Upper lobe of left lung (tissue), 4 donors: Measurements from ENCODE around the gene FAM53B.

Source experiments
- CTCF ChIP-seq, 6 experiments: fragments of 450-650 bp in 4 of 6; fragments of 200-600 bp in 2 of 6; sonication (generic) in 2 of 6; IDR thresholded peaks; one replicate each; pipeline ENCODE4 v1.5.1; 2016 to 2019; ENCODE audit warnings: antibody characterized with exemption in 6 of 6
- EP300 ChIP-seq, 4 donors: sonication (generic); formaldehyde crosslinking; IDR thresholded peaks; one replicate each; pipeline ENCODE4 v1.5.1; 2017; ENCODE audit warnings: antibody characterized with exemption in 4 of 4, control low read depth in 2 of 4

DNA sequence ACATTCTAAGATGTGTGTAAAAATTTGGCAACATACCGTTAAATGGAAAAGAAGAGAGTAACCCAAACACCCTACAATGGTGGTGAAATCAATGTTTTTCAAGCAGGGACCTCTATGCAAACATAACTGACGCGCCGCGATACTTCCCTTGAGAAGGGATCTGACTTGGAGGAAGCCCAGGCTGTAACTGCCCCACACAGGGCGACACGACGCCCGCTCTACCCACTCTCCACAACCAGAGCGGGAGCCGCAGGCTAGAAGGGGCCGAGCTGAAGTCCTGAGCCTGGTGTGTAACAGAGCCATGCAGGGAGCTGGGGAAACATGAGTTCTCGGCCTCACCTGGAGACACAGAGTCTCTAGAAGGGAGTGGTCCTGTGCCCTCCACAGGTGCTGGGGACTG lies 120.2 kb downstream of the FAM53B start:
- TF ChIP-seq CTCF (IDR thresholded peaks at IDR 0.05) (no peak), EP300 (IDR thresholded peaks at IDR 0.05) (no peak)
